Measurements from ENCODE around the gene ARSB. TPM values are rescaled to one million over a fixed set of nuclear protein-coding genes. Genes with fewer than 3 reads are reported as not detected.

ARSB gene
- total RNA-seq, 1 donor from 2014 or later: 19.3 TPM

- TF ChIP-seq CTCF (IDR thresholded peaks at IDR 0.05; ENCODE audit: unreplicated experiment): no peak
- Mint-ChIP-seq H3K9me3 (ENCODE audit: unreplicated experiment) (no peaks in the 10 kb centered on the region), H3K27ac (ENCODE audit: unreplicated experiment) (no peak overlapping the region), H3K4me3 (ENCODE audit: unreplicated experiment) (no peak overlapping the region), H3K4me1 (ENCODE audit: unreplicated experiment) (peaks cover 5% of the 10 kb centered on the region), H3K36me3 (ENCODE audit: low read depth, unreplicated experiment) (no peaks in the 10 kb centered on the region), H3K27me3 (ENCODE audit: unreplicated experiment) (peaks cover 2% of the 10 kb centered on the region)
- no peak for DNase-seq (ENCODE audit: low spot score)
Measured at GRCh38 chr5:78747705-78748359, 237.3 kb downstream of the ARSB start.

GRCh38 chr5:78747055-78747454, 238.1 kb downstream of the ARSB start:
- DNase-seq (ENCODE audit: low spot score): no peak
- peaks cover 2% of the 10 kb centered on the region for H3K27me3 Mint-ChIP-seq (ENCODE audit: unreplicated experiment)
- no peak overlapping the region for H3K4me3 Mint-ChIP-seq (ENCODE audit: unreplicated experiment)
- no peak for TF ChIP-seq CTCF (IDR thresholded peaks at IDR 0.05; ENCODE audit: unreplicated experiment)
- no peaks in the 10 kb centered on the region for H3K9me3 Mint-ChIP-seq (ENCODE audit: unreplicated experiment)
- peak overlapping the region; percentile 8 for H3K27ac Mint-ChIP-seq (ENCODE audit: unreplicated experiment)
- no peaks in the 10 kb centered on the region for H3K36me3 Mint-ChIP-seq (ENCODE audit: low read depth, unreplicated experiment)
- H3K4me1 Mint-ChIP-seq (ENCODE audit: unreplicated experiment): peaks cover 5% of the 10 kb centered on the region

GRCh38 chr5:78746021-78746770, 238.9 kb downstream of the ARSB start:
- Mint-ChIP-seq H3K27ac (ENCODE audit: unreplicated experiment) (no peak overlapping the region), H3K27me3 (ENCODE audit: unreplicated experiment) (peaks cover 2% of the 10 kb centered on the region), H3K4me1 (ENCODE audit: unreplicated experiment) (peaks cover 5% of the 10 kb centered on the region), H3K9me3 (ENCODE audit: unreplicated experiment) (no peaks in the 10 kb centered on the region), H3K4me3 (ENCODE audit: unreplicated experiment) (no peak overlapping the region), H3K36me3 (ENCODE audit: low read depth, unreplicated experiment) (no peaks in the 10 kb centered on the region)
- no peak for TF ChIP-seq CTCF (IDR thresholded peaks at IDR 0.05; ENCODE audit: unreplicated experiment)
- no peak for DNase-seq (ENCODE audit: low spot score)

GRCh38 chr5:78744951-78745534, 240.1 kb downstream of the ARSB start:
- Mint-ChIP-seq H3K27me3 (ENCODE audit: unreplicated experiment) (peaks cover 1% of the 10 kb centered on the region), H3K4me1 (ENCODE audit: unreplicated experiment) (peaks cover 2% of the 10 kb centered on the region), H3K4me3 (ENCODE audit: unreplicated experiment) (no peak overlapping the region), H3K36me3 (ENCODE audit: low read depth, unreplicated experiment) (no peaks in the 10 kb centered on the region), H3K27ac (ENCODE audit: unreplicated experiment) (no peak overlapping the region), H3K9me3 (ENCODE audit: unreplicated experiment) (no peaks in the 10 kb centered on the region)
- TF ChIP-seq CTCF (IDR thresholded peaks at IDR 0.05; ENCODE audit: unreplicated experiment): no peak
- no peak for DNase-seq (ENCODE audit: low spot score)

GRCh38 chr5:78741019-78741418, 244.1 kb downstream of the ARSB start:
- no peak overlapping the region for H3K27ac Mint-ChIP-seq (ENCODE audit: unreplicated experiment)
- TF ChIP-seq CTCF (IDR thresholded peaks at IDR 0.05; ENCODE audit: unreplicated experiment): no peak
- no peaks in the 10 kb centered on the region for H3K27me3 Mint-ChIP-seq (ENCODE audit: unreplicated experiment)
- H3K9me3 Mint-ChIP-seq (ENCODE audit: unreplicated experiment): peaks cover 4% of the 10 kb centered on the region
- no peak overlapping the region for H3K4me3 Mint-ChIP-seq (ENCODE audit: unreplicated experiment)
- DNase-seq (ENCODE audit: low spot score): no peak
- H3K36me3 Mint-ChIP-seq (ENCODE audit: low read depth, unreplicated experiment): no peaks in the 10 kb centered on the region
- H3K4me1 Mint-ChIP-seq (ENCODE audit: unreplicated experiment): no peaks in the 10 kb centered on the region
